Neural progenitor cell (in vitro differentiated cells): ENCODE measurements around the gene MCCD1. TPM values are rescaled to one million over a fixed set of nuclear protein-coding genes. Genes with fewer than 3 reads are reported as not detected.

ENCODE experiments used
- DNase-seq: peaks from one replicate; pipeline ENCODE4 v3.0.0-alpha.2; 2016; ENCODE audit warnings: low spot score
- H2AFZ ChIP-seq: fragments of 200-600 bp; sonication (generic); replicated peaks from 2 replicates; pipeline ENCODE4 v1.6.1; 2016; ENCODE audit warnings: antibody characterized with exemption
- H3F3A ChIP-seq: fragments of 200-600 bp; sonication (generic); 2 replicates; pipeline ENCODE4 v1.6.1; 2016; ENCODE audit warnings: antibody characterized with exemption, low read depth
- H3K27ac ChIP-seq: fragments of 200-600 bp; sonication (generic); 2 replicates; pipeline ENCODE4 v1.5.1; 2016; ENCODE audit warnings: mild to moderate bottlenecking
- H3K27me3 ChIP-seq: fragments of 200-600 bp; sonication (generic); 2 replicates; pipeline ENCODE4 v1.6.1; 2016; ENCODE audit warnings: mild to moderate bottlenecking, moderate library complexity
- H3K36me3 ChIP-seq: fragments of 200-600 bp; sonication (generic); 2 replicates; pipeline ENCODE4 v1.5.1; 2016
- H3K4me1 ChIP-seq: fragments of 200-600 bp; sonication (generic); 2 replicates; pipeline ENCODE4 v1.6.1; 2016; ENCODE audit warnings: mixed run types
- H3K4me2 ChIP-seq: fragments of 200-600 bp; sonication (generic); 2 replicates; pipeline ENCODE4 v1.6.1; 2016
- H3K4me3 ChIP-seq: fragments of 200-600 bp; sonication (generic); 2 replicates; pipeline ENCODE4 v1.5.1; 2016
- H3K79me2 ChIP-seq: fragments of 200-600 bp; sonication (generic); 2 replicates; pipeline ENCODE4 v1.6.1; 2016; ENCODE audit warnings: low read depth
- H3K9ac ChIP-seq: fragments of 200-600 bp; sonication (generic); 2 replicates; pipeline ENCODE4 v1.6.1; 2016
- H3K9me3 ChIP-seq: fragments of 200-600 bp; sonication (generic); 2 replicates; pipeline ENCODE4 v1.5.1; 2016; ENCODE audit warnings: low read depth
- H4K20me1 ChIP-seq: fragments of 200-600 bp; sonication (generic); 2 replicates; pipeline ENCODE4 v1.6.1; 2016; ENCODE audit warnings: low read depth
- H3K27ac Mint-ChIP-seq: 3 replicates; pipeline ENCODE4 v1.8.0; 2021; ENCODE audit warnings: mixed read lengths
- H3K27me3 Mint-ChIP-seq: 2 replicates; pipeline ENCODE4 v1.8.0; 2022; ENCODE audit warnings: low read depth, mild to moderate bottlenecking, inconsistent platforms, moderate library complexity, mixed read lengths; ENCODE audit not compliant: insufficient read depth
- H3K36me3 Mint-ChIP-seq: 3 replicates; pipeline ENCODE4 v1.8.0; 2021; ENCODE audit warnings: mixed read lengths
- H3K4me1 Mint-ChIP-seq: 3 replicates; pipeline ENCODE4 v1.8.0; 2021; ENCODE audit warnings: mixed read lengths
- H3K4me3 Mint-ChIP-seq: 3 replicates; pipeline ENCODE4 v1.8.0; 2021; ENCODE audit warnings: mild to moderate bottlenecking, moderate library complexity, mixed read lengths
- H3K9me3 Mint-ChIP-seq: 3 replicates; pipeline ENCODE4 v1.8.0; 2020; ENCODE audit warnings: mixed read lengths
- CTCF ChIP-seq: fragments of 200-600 bp; sonication (generic); IDR thresholded peaks from 2 replicates; pipeline ENCODE4 v1.5.1; 2017; ENCODE audit warnings: antibody characterized with exemption, mild to moderate bottlenecking
- EZH2 ChIP-seq: fragments of 200-600 bp; sonication (generic); IDR thresholded peaks from 2 replicates; pipeline ENCODE4 v1.6.1; 2017; ENCODE audit warnings: antibody characterized with exemption, mild to moderate bottlenecking, moderate library complexity
- EZH2phosphoT487 ChIP-seq: fragments of 200-600 bp; sonication (generic); IDR thresholded peaks from 2 replicates; pipeline ENCODE4 v1.6.1; 2017; ENCODE audit warnings: antibody characterized with exemption
- small RNA-seq: library from RNA; depleted of rRNA; stranded (forward); fragments of <200 nt; gene quantifications from one replicate; pipeline ENCODE3, GENCODE V24; 2015
- total RNA-seq: library from RNA; depleted of rRNA; stranded (reverse); fragments of >200 nt; gene quantifications from 2 replicates; pipeline ENCODE4 v1.2.3, GENCODE V29; 2015; ENCODE audit warnings: low replicate concordance

Gene MCCD1
- total RNA-seq, 1 donor from 2014 or later: not detected

GRCh38 chr6:31578184-31579118 lies 49.7 kb downstream of the MCCD1 start:
- H3K79me2 ChIP-seq: no peaks in the 10 kb centered on the region
- Mint-ChIP-seq H3K27ac (no peak overlapping the region), H3K4me1 (peaks cover 15% of the 10 kb centered on the region), H3K4me3 (peak overlapping the region; percentile 58), H3K36me3 (no peaks in the 10 kb centered on the region), H3K9me3 (no peaks in the 10 kb centered on the region), H3K27me3 (peaks cover 22% of the 10 kb centered on the region)
- H3K9me3 ChIP-seq: no peaks in the 10 kb centered on the region
- no peak for DNase-seq
- no peak overlapping the region for H2AFZ ChIP-seq
- peaks cover 11% of the 10 kb centered on the region for H3K4me1 ChIP-seq
- no peaks in the 10 kb centered on the region for H3K36me3 ChIP-seq
- H4K20me1 ChIP-seq: no peaks in the 10 kb centered on the region
- no peak overlapping the region for H3K4me3 ChIP-seq
- H3K27me3 ChIP-seq: peaks cover 9% of the 10 kb centered on the region
- TF ChIP-seq EZH2phosphoT487 (no peak), EZH2 (no peak), CTCF (no peak)
- H3K4me2 ChIP-seq: no peak overlapping the region
- H3K27ac ChIP-seq: no peak overlapping the region
- no peak overlapping the region for H3K9ac ChIP-seq
- no peaks in the 10 kb centered on the region for H3F3A ChIP-seq

GRCh38 chr6:31579119-31579505 lies 50.4 kb downstream of the MCCD1 start:
- Histone ChIP-seq H3K36me3 (no peaks in the 10 kb centered on the region), H3K9me3 (no peaks in the 10 kb centered on the region), H3K79me2 (no peaks in the 10 kb centered on the region), H3K4me1 (peaks cover 11% of the 10 kb centered on the region), H3K4me3 (no peak overlapping the region), H3K4me2 (no peak overlapping the region), H3F3A (no peaks in the 10 kb centered on the region), H2AFZ (no peak overlapping the region), H3K9ac (no peak overlapping the region), H4K20me1 (no peaks in the 10 kb centered on the region), H3K27ac (no peak overlapping the region), H3K27me3 (peaks cover 9% of the 10 kb centered on the region)
- H3K9me3 Mint-ChIP-seq: no peaks in the 10 kb centered on the region
- DNase-seq: no peak
- H3K27me3 Mint-ChIP-seq: peaks cover 20% of the 10 kb centered on the region
- peaks cover 15% of the 10 kb centered on the region for H3K4me1 Mint-ChIP-seq
- no peaks in the 10 kb centered on the region for H3K36me3 Mint-ChIP-seq
- no peak overlapping the region for H3K27ac Mint-ChIP-seq
- peak overlapping the region; percentile 42 for H3K4me3 Mint-ChIP-seq
- TF ChIP-seq CTCF (no peak), EZH2 (no peak), EZH2phosphoT487 (no peak)

Small RNA genes lying within 50 kb of the gene (small RNA-seq; reads per million reads assigned to genes)
- gene AL663061.1 (not detected), gene RF00019 (not detected), gene SNORD117 (417 reads per million, percentile 99 among the genes with 10 or more reads in this experiment), gene SNORD84 (not detected)

Other genes starting within 250 kb of the MCCD1 start
- 16.2 and 21.8 TPM in 2 replicates for gene HLA-B, start 171.8 kb upstream of the MCCD1 start, total RNA-seq
- 15.0 and 21.4 TPM in 2 replicates for gene MICA, start 125.4 kb upstream of the MCCD1 start, total RNA-seq
- gene MICB, start 30.8 kb upstream of the MCCD1 start, total RNA-seq: 8.1 and 9.1 TPM in 2 replicates
- 493 and 913 TPM in 2 replicates for gene DDX39B, start 13.0 kb downstream of the MCCD1 start, total RNA-seq
- 6.8 and 8.8 TPM in 2 replicates for gene ATP6V1G2, start 17.6 kb downstream of the MCCD1 start, total RNA-seq
- gene NFKBIL1, start 18.6 kb downstream of the MCCD1 start, total RNA-seq: 8.6 and 30.3 TPM in 2 replicates
- gene LTA, start 43.3 kb downstream of the MCCD1 start, total RNA-seq: not detected in 2 replicates
- gene TNF, start 46.6 kb downstream of the MCCD1 start, total RNA-seq: 0.19 TPM in 1 of 2 replicates, not detected in the other
- gene LTB, start 53.5 kb downstream of the MCCD1 start, total RNA-seq: 0.15 TPM in 1 of 2 replicates, not detected in the other
- not detected in 2 replicates for gene LST1, start 57.3 kb downstream of the MCCD1 start, total RNA-seq
- not detected in 2 replicates for gene NCR3, start 64.0 kb downstream of the MCCD1 start, total RNA-seq
- gene AIF1, start 86.3 kb downstream of the MCCD1 start, total RNA-seq: not detected in 2 replicates
- 55.5 and 138 TPM in 2 replicates for gene PRRC2A, start 91.8 kb downstream of the MCCD1 start, total RNA-seq
- gene BAG6, start 123.7 kb downstream of the MCCD1 start, total RNA-seq: 171 and 310 TPM in 2 replicates
- gene APOM, start 126.9 kb downstream of the MCCD1 start, total RNA-seq: 2.6 and 4.2 TPM in 2 replicates
- gene C6orf47, start 131.8 kb downstream of the MCCD1 start, total RNA-seq: 14.6 and 17.1 TPM in 2 replicates
- 20.2 and 21.0 TPM in 2 replicates for gene GPANK1, start 136.0 kb downstream of the MCCD1 start, total RNA-seq
- gene CSNK2B, start 137.1 kb downstream of the MCCD1 start, total RNA-seq: 126 and 190 TPM in 2 replicates
- 2.8 and 8.6 TPM in 2 replicates for gene LY6G5B, start 141.0 kb downstream of the MCCD1 start, total RNA-seq
- gene LY6G5C, start 152.1 kb downstream of the MCCD1 start, total RNA-seq: 0.09 TPM in 1 of 2 replicates, not detected in the other
- 21.3 and 45.0 TPM in 2 replicates for gene ABHD16A, start 174.4 kb downstream of the MCCD1 start, total RNA-seq
- not detected in 2 replicates for gene LY6G6F, start 177.9 kb downstream of the MCCD1 start, total RNA-seq
- gene LY6G6D, start 186.4 kb downstream of the MCCD1 start, total RNA-seq: 0.90 TPM in 1 of 2 replicates, not detected in the other
- gene LY6G6C, start 192.8 kb downstream of the MCCD1 start, total RNA-seq: not detected in 2 replicates
- gene MPIG6B, start 194.4 kb downstream of the MCCD1 start, total RNA-seq: not detected in 2 replicates
- 94.3 and 202 TPM in 2 replicates for gene DDAH2, start 200.3 kb downstream of the MCCD1 start, total RNA-seq
- gene CLIC1, start 207.6 kb downstream of the MCCD1 start, total RNA-seq: 234 and 307 TPM in 2 replicates
- 45.5 and 50.9 TPM in 2 replicates for gene MSH5, start 211.0 kb downstream of the MCCD1 start, total RNA-seq
- gene SAPCD1, start 233.7 kb downstream of the MCCD1 start, total RNA-seq: 10.1 and 11.9 TPM in 2 replicates
- 0.15 and 0.34 TPM in 2 replicates for gene VWA7, start 248.4 kb downstream of the MCCD1 start, total RNA-seq